HCT116 (cell line): Measurements from ENCODE around the gene ARSG.
"Not testable (repeated sequence)": the region's sequence is repeated elsewhere in the genome, so short reads cannot be mapped to it uniquely, and the experiment has no call there.

Experiments used
- CTCF ChIP-seq, 3 experiments: fragments of 200-600 bp in 1 of 3; sonication (generic) in 1 of 3; IDR thresholded peaks in 2 of 3; conservative IDR thresholded peaks in 1 of 3; 2 replicates each; pipeline ENCODE4 v1.5.1; 2012 to 2017; ENCODE audit warnings: low read depth in 2 of 3, low read length in 2 of 3, antibody characterized with exemption in 1 of 3, borderline replicate concordance in 1 of 3, control low read depth in 1 of 3, mild to moderate bottlenecking in 1 of 3, mixed read lengths in 1 of 3, mixed run types in 1 of 3, moderate library complexity in 1 of 3; ENCODE audit not compliant: insufficient read depth in 1 of 3
- EZH2 ChIP-seq: fragments of 200-600 bp; sonication (generic); IDR thresholded peaks from 2 replicates; pipeline ENCODE4 v1.6.1; 2017; ENCODE audit warnings: antibody characterized with exemption, mixed run types
- POLR2A ChIP-seq: IDR thresholded peaks from 2 replicates; pipeline ENCODE4 v1.7.0; 2011; ENCODE audit warnings: borderline replicate concordance; ENCODE audit not compliant: insufficient read depth, insufficient read length; ENCODE audit errors: extremely low read depth
- SRF ChIP-seq: IDR thresholded peaks from 2 replicates; pipeline ENCODE4 v1.6.1; 2012; ENCODE audit warnings: low read depth

GRCh38 chr17:68258890-68259647, 32.2 kb upstream of the ARSG start:
- TF ChIP-seq EZH2; POLR2A; CTCF (IDR thresholded peaks at IDR 0.05 in 2 of 3, conservative IDR thresholded peaks at IDR 0.05 in 1 of 3; ENCODE audit: borderline replicate concordance in 1 of 3, insufficient read depth in 1 of 3, low read depth in 2 of 3, low read length in 2 of 3); SRF: not testable (repeated sequence)
